GM13976 (cell line): ENCODE results near the gene FAM234A.
A peak's percentile ranks its signal among the peaks of the same experiment; 100 is the strongest.
"Not testable (repeated sequence)": the region's sequence is repeated elsewhere in the genome, so short reads cannot be mapped to it uniquely, and the experiment has no call there.

Source experiments
- DNase-seq: peaks from one replicate; pipeline ENCODE4 v3.0.0; 2012; ENCODE audit warnings: low spot score
- CTCF ChIP-seq: IDR thresholded peaks from 2 replicates; pipeline ENCODE4 v1.5.1; 2012; ENCODE audit warnings: borderline replicate concordance, mild to moderate bottlenecking; ENCODE audit not compliant: insufficient read depth; ENCODE audit errors: extremely low read depth, missing control alignments, control extremely low read depth
- in situ Hi-C: fragments of 300-500 bp; cut with MboI; formaldehyde crosslinking; loops from one replicate; pipeline ENCODE4 v1.12.0; 2022; ENCODE audit warnings: low sequenced_read_pairs, mixed read lengths, inconsistent platforms; ENCODE audit not compliant: unreplicated experiment

Gene FAM234A

GRCh38 chr16:212999-213398 lies 21.6 kb upstream of the FAM234A start:
- in situ Hi-C loops = no loop called here
- no peak for TF ChIP-seq CTCF
- DNase-seq = no peak

- DNase-seq = no peak
- in situ Hi-C loops = no loop called here
- no peak for TF ChIP-seq CTCF
These were observed 14.6 kb upstream of the FAM234A start for GRCh38 chr16:220021-220420.

GRCh38 chr16:228151-228851 lies 6.3 kb upstream of the FAM234A start:
- TF ChIP-seq CTCF = no peak
- in situ Hi-C loops = no loop called here
- no peak for DNase-seq

GRCh38 chr16:228852-229730 lies 5.5 kb upstream of the FAM234A start, which contains the start of gene LUC7L:
LUC7L (minus strand) TSS chr16:229449; CDS start chr16:229339, 110 bp downstream.
- DNase-seq = peak; percentile 94
- in situ Hi-C loops = no loop called here
- TF ChIP-seq CTCF = no peak

- no peak for DNase-seq
- TF ChIP-seq CTCF = no peak
- in situ Hi-C loops = no loop called here
These were observed 4.8 kb upstream of the FAM234A start for GRCh38 chr16:229731-230281.

- DNase-seq, in situ Hi-C loops: not testable (repeated sequence)
These were observed 4.3 kb upstream of the FAM234A start for GRCh38 chr16:230351-230750.

- TF ChIP-seq CTCF = no peak
- no peak for DNase-seq
- in situ Hi-C loops = no loop called here
These were observed 3.7 kb upstream of the FAM234A start for GRCh38 chr16:230949-231348.
